GM15510 (cell line): ENCODE data around the gene DGCR8.

Source experiments
- POLR2A ChIP-seq: IDR thresholded peaks from 3 replicates; pipeline ENCODE4 v1.6.1; 2011; ENCODE audit warnings: borderline replicate concordance; ENCODE audit not compliant: insufficient read length; ENCODE audit errors: extremely low read depth

Gene DGCR8

GRCh38 chr22:20143883-20144665 lies 64.0 kb downstream of the DGCR8 start:
- no peak for TF ChIP-seq POLR2A

GRCh38 chr22:20145206-20145831 lies 65.3 kb downstream of the DGCR8 start:
- no peak for TF ChIP-seq POLR2A

GRCh38 chr22:20145832-20146223 lies 65.8 kb downstream of the DGCR8 start:
- TF ChIP-seq POLR2A = no peak

- TF ChIP-seq POLR2A = no peak
Observed at GRCh38 chr22:20146777-20147176, 66.7 kb downstream of the DGCR8 start.

- TF ChIP-seq POLR2A = no peak
Observed at GRCh38 chr22:20147237-20147988, 67.4 kb downstream of the DGCR8 start.

GRCh38 chr22:20148414-20148813 lies 68.4 kb downstream of the DGCR8 start:
- TF ChIP-seq POLR2A = no peak

GRCh38 chr22:20149257-20150250 lies 69.5 kb downstream of the DGCR8 start:
- no peak for TF ChIP-seq POLR2A

- TF ChIP-seq POLR2A = no peak
Observed at GRCh38 chr22:20150381-20151275, 70.6 kb downstream of the DGCR8 start, which contains the start of gene CCDC188. CCDC188 (minus strand) TSS chr22:20151055; CDS start chr22:20150986, 69 bp downstream.

- TF ChIP-seq POLR2A = no peak
Observed at GRCh38 chr22:20151276-20151588, 71.2 kb downstream of the DGCR8 start.

GRCh38 chr22:20152464-20152890 lies 72.4 kb downstream of the DGCR8 start:
- no peak for TF ChIP-seq POLR2A

- TF ChIP-seq POLR2A = no peak
Observed at GRCh38 chr22:20153945-20154344, 73.9 kb downstream of the DGCR8 start.

GRCh38 chr22:20154602-20155187 lies 74.7 kb downstream of the DGCR8 start:
- no peak for TF ChIP-seq POLR2A
